ENCODE data around the gene FHL2.

The FHL2 gene

GRCh38 chr2:105390454-105390853, 8.4 kb downstream of the FHL2 start:
- TF ChIP-seq SIN3A (IDR thresholded peaks at IDR 0.05; ENCODE audit: borderline replicate concordance, insufficient read depth, low read length) (no peak), FOXP2 (optimal IDR thresholded peaks at IDR 0.05; ENCODE audit: borderline replicate concordance, extremely low read depth, extremely low read length, insufficient read depth) (no peak), POLR2AphosphoS5 (IDR thresholded peaks at IDR 0.05; ENCODE audit: low read depth, low read length) (no peak), TAF1 (IDR thresholded peaks at IDR 0.05; ENCODE audit: borderline replicate concordance, insufficient read depth, low read length) (no peak)
- TF ChIP-seq, protein P1, sequence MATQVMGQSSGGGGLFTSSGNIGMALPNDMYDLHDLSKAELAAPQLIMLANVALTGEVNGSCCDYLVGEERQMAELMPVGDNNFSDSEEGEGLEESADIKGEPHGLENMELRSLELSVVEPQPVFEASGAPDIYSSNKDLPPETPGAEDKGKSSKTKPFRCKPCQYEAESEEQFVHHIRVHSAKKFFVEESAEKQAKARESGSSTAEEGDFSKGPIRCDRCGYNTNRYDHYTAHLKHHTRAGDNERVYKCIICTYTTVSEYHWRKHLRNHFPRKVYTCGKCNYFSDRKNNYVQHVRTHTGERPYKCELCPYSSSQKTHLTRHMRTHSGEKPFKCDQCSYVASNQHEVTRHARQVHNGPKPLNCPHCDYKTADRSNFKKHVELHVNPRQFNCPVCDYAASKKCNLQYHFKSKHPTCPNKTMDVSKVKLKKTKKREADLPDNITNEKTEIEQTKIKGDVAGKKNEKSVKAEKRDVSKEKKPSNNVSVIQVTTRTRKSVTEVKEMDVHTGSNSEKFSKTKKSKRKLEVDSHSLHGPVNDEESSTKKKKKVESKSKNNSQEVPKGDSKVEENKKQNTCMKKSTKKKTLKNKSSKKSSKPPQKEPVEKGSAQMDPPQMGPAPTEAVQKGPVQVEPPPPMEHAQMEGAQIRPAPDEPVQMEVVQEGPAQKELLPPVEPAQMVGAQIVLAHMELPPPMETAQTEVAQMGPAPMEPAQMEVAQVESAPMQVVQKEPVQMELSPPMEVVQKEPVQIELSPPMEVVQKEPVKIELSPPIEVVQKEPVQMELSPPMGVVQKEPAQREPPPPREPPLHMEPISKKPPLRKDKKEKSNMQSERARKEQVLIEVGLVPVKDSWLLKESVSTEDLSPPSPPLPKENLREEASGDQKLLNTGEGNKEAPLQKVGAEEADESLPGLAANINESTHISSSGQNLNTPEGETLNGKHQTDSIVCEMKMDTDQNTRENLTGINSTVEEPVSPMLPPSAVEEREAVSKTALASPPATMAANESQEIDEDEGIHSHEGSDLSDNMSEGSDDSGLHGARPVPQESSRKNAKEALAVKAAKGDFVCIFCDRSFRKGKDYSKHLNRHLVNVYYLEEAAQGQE (IDR thresholded peaks at IDR 0.05; ENCODE audit: insufficient read depth in 1 of 2, low read depth in 2 of 2, low read length in 2 of 2) = no peak

GRCh38 chr2:105388971-105389381, 9.9 kb downstream of the FHL2 start:
- TF ChIP-seq, protein P1 (IDR thresholded peaks at IDR 0.05; ENCODE audit: insufficient read depth in 1 of 2, low read depth in 2 of 2, low read length in 2 of 2) = no peak; a peak in 1 of 4 replicates
- no peak for TF ChIP-seq FOXP2 (optimal IDR thresholded peaks at IDR 0.05; ENCODE audit: borderline replicate concordance, extremely low read depth, extremely low read length, insufficient read depth)
- TF ChIP-seq TAF1 (IDR thresholded peaks at IDR 0.05; ENCODE audit: borderline replicate concordance, insufficient read depth, low read length) = no peak
- no peak for TF ChIP-seq SIN3A (IDR thresholded peaks at IDR 0.05; ENCODE audit: borderline replicate concordance, insufficient read depth, low read length)
- TF ChIP-seq POLR2AphosphoS5 (IDR thresholded peaks at IDR 0.05; ENCODE audit: low read depth, low read length) = no peak

- no peak for TF ChIP-seq POLR2AphosphoS5 (IDR thresholded peaks at IDR 0.05; ENCODE audit: low read depth, low read length)
- no peak for TF ChIP-seq SIN3A (IDR thresholded peaks at IDR 0.05; ENCODE audit: borderline replicate concordance, insufficient read depth, low read length)
- TF ChIP-seq TAF1 (IDR thresholded peaks at IDR 0.05; ENCODE audit: borderline replicate concordance, insufficient read depth, low read length) = no peak
- no peak for TF ChIP-seq FOXP2 (optimal IDR thresholded peaks at IDR 0.05; ENCODE audit: borderline replicate concordance, extremely low read depth, extremely low read length, insufficient read depth)
- TF ChIP-seq, protein P1 (IDR thresholded peaks at IDR 0.05; ENCODE audit: insufficient read depth in 1 of 2, low read depth in 2 of 2, low read length in 2 of 2) = no peak
Observed at GRCh38 chr2:105387225-105387624, 11.6 kb downstream of the FHL2 start.

- TF ChIP-seq TAF1 (IDR thresholded peaks at IDR 0.05; ENCODE audit: borderline replicate concordance, insufficient read depth, low read length) (no peak), SIN3A (IDR thresholded peaks at IDR 0.05; ENCODE audit: borderline replicate concordance, insufficient read depth, low read length) (no peak), FOXP2 (optimal IDR thresholded peaks at IDR 0.05; ENCODE audit: borderline replicate concordance, extremely low read depth, extremely low read length, insufficient read depth) (no peak), POLR2AphosphoS5 (IDR thresholded peaks at IDR 0.05; ENCODE audit: low read depth, low read length) (no peak)
- TF ChIP-seq, protein P1 (IDR thresholded peaks at IDR 0.05; ENCODE audit: insufficient read depth in 1 of 2, low read depth in 2 of 2, low read length in 2 of 2) = no peak
Observed at GRCh38 chr2:105385731-105386540, 12.9 kb downstream of the FHL2 start.

All from PFSK-1 (cell line).